HEK293 (cell line): ENCODE results near the gene PLLP.

Source experiments
- CTCF ChIA-PET: fragments of 350-600 bp; formaldehyde crosslinking; extraction: SDS; loops from one replicate; lab custom pipeline; 2021; ENCODE audit warnings: antibody characterized with exemption; lab: Yijun Ruan, JAX
- POLR2A ChIA-PET: fragments of 300-600 bp; formaldehyde crosslinking; extraction: SDS; loops from one replicate; lab custom pipeline; 2020; ENCODE audit warnings: antibody characterized with exemption, inconsistent platforms; lab: Yijun Ruan, JAX
- H3K27ac ChIP-seq: fragments of 200-500 bp; sonication (Bioruptor generic); 2 replicates; pipeline ENCODE4 v1.5.1; 2014; ENCODE audit warnings: low read depth, low read length, control low read depth, inconsistent platforms; ENCODE audit errors: extremely low read depth
- H3K36me3 ChIP-seq, 2 experiments: fragments of 200-500 bp in 1 of 2; sonication (Bioruptor generic) in 1 of 2; 1 replicate in 1 of 2; 2 replicates in 1 of 2; pipeline ENCODE4 v1.5.1; 2014 to 2017; ENCODE audit warnings: inconsistent platforms in 2 of 2, low read length in 2 of 2; ENCODE audit not compliant: control insufficient read depth in 2 of 2, insufficient read depth in 1 of 2
- H3K4me1 ChIP-seq: fragments of 200-500 bp; sonication (Bioruptor generic); 2 replicates; pipeline ENCODE4 v1.5.1; 2014; ENCODE audit warnings: mild to moderate bottlenecking, low read length, inconsistent platforms; ENCODE audit not compliant: control insufficient read depth, insufficient read depth
- H3K4me3 ChIP-seq: 2 replicates; pipeline ENCODE4 v1.5.1; 2011; ENCODE audit warnings: low read depth, mild to moderate bottlenecking, control low read depth, low read length, moderate library complexity
- H3K9me3 ChIP-seq: fragments of 200-500 bp; sonication (Bioruptor generic); 2 replicates; pipeline ENCODE4 v1.5.1; 2014; ENCODE audit warnings: low read depth, low read length, inconsistent platforms; ENCODE audit not compliant: control insufficient read depth, insufficient read depth
- GLI4 ChIP-seq: fragments of 450-650 bp; formaldehyde crosslinking; IDR thresholded peaks from 2 replicates; pipeline ENCODE4 v1.5.1; 2016; ENCODE audit warnings: missing biosample characterization, missing genetic modification characterization
- GLIS2 ChIP-seq: fragments of 450-650 bp; formaldehyde crosslinking; IDR thresholded peaks from 2 replicates; pipeline ENCODE4 v1.5.1; 2016; ENCODE audit warnings: missing biosample characterization, missing genetic modification characterization
- INSM2 ChIP-seq: fragments of 450-650 bp; formaldehyde crosslinking; IDR thresholded peaks from 2 replicates; pipeline ENCODE4 v1.5.1; 2016; ENCODE audit warnings: missing biosample characterization, missing genetic modification characterization
- KLF1 ChIP-seq: fragments of 450-650 bp; formaldehyde crosslinking; IDR thresholded peaks from 2 replicates; pipeline ENCODE4 v1.5.1; 2016; ENCODE audit warnings: missing biosample characterization, missing genetic modification characterization
- ZBTB11 ChIP-seq: fragments of 450-650 bp; formaldehyde crosslinking; conservative IDR thresholded peaks from 2 replicates; pipeline ENCODE4 v1.5.1; 2016; ENCODE audit warnings: low read depth, missing biosample characterization, missing genetic modification characterization
- ZBTB21 ChIP-seq: fragments of 450-650 bp; formaldehyde crosslinking; IDR thresholded peaks from 2 replicates; pipeline ENCODE4 v1.5.1; 2017; ENCODE audit warnings: missing biosample characterization, missing genetic modification characterization
- ZNF133 ChIP-seq: fragments of 450-650 bp; formaldehyde crosslinking; IDR thresholded peaks from 2 replicates; pipeline ENCODE4 v1.5.1; 2016; ENCODE audit warnings: missing biosample characterization, missing genetic modification characterization
- ZNF169 ChIP-seq: fragments of 450-650 bp; formaldehyde crosslinking; IDR thresholded peaks from 2 replicates; pipeline ENCODE4 v1.5.1; 2016; ENCODE audit warnings: missing biosample characterization, missing genetic modification characterization
- ZNF175 ChIP-seq: fragments of 450-650 bp; formaldehyde crosslinking; IDR thresholded peaks from 2 replicates; pipeline ENCODE4 v1.5.1; 2016; ENCODE audit warnings: missing biosample characterization, missing genetic modification characterization
- ZNF202 ChIP-seq: fragments of 450-650 bp; formaldehyde crosslinking; IDR thresholded peaks from 2 replicates; pipeline ENCODE4 v1.5.1; 2016; ENCODE audit warnings: missing biosample characterization, missing genetic modification characterization, borderline replicate concordance
- ZNF223 ChIP-seq: fragments of 450-650 bp; formaldehyde crosslinking; IDR thresholded peaks from 2 replicates; pipeline ENCODE4 v1.5.1; 2016; ENCODE audit warnings: missing biosample characterization, missing genetic modification characterization
- ZNF335 ChIP-seq: fragments of 450-650 bp; formaldehyde crosslinking; conservative IDR thresholded peaks from 2 replicates; pipeline ENCODE4 v1.5.1; 2016; ENCODE audit warnings: missing biosample characterization, missing genetic modification characterization
- ZNF37A ChIP-seq: fragments of 450-650 bp; IDR thresholded peaks from 2 replicates; pipeline ENCODE4 v1.5.1; 2018; ENCODE audit warnings: missing biosample characterization, missing genetic modification characterization
- ZNF416 ChIP-seq: fragments of 450-650 bp; formaldehyde crosslinking; IDR thresholded peaks from 2 replicates; pipeline ENCODE4 v1.5.1; 2016; ENCODE audit warnings: missing biosample characterization, missing genetic modification characterization
- ZNF423 ChIP-seq: fragments of 450-650 bp; formaldehyde crosslinking; IDR thresholded peaks from 2 replicates; pipeline ENCODE4 v1.5.1; 2016; ENCODE audit warnings: missing biosample characterization, missing genetic modification characterization
- ZNF529 ChIP-seq: fragments of 450-650 bp; formaldehyde crosslinking; IDR thresholded peaks from 2 replicates; pipeline ENCODE4 v1.5.1; 2017; ENCODE audit warnings: missing genetic modification characterization, missing biosample characterization; ENCODE audit not compliant: insufficient replicate concordance
- ZNF560 ChIP-seq: fragments of 450-650 bp; formaldehyde crosslinking; IDR thresholded peaks from 2 replicates; pipeline ENCODE4 v1.5.1; 2017; ENCODE audit warnings: missing biosample characterization, missing genetic modification characterization, borderline replicate concordance
- ZNF639 ChIP-seq: fragments of 450-650 bp; formaldehyde crosslinking; IDR thresholded peaks from 2 replicates; pipeline ENCODE4 v1.5.1; 2016; ENCODE audit warnings: missing biosample characterization, missing genetic modification characterization
- ZNF747 ChIP-seq: fragments of 450-650 bp; formaldehyde crosslinking; IDR thresholded peaks from 2 replicates; pipeline ENCODE4 v1.5.1; 2016; ENCODE audit warnings: missing biosample characterization, missing genetic modification characterization
- ZNF76 ChIP-seq: fragments of 450-650 bp; formaldehyde crosslinking; IDR thresholded peaks from 2 replicates; pipeline ENCODE4; 2016; ENCODE audit warnings: low read depth, missing biosample characterization, missing genetic modification characterization, borderline replicate concordance
- ZNF792 ChIP-seq: fragments of 450-650 bp; formaldehyde crosslinking; IDR thresholded peaks from 2 replicates; pipeline ENCODE4 v1.5.1; 2016; ENCODE audit warnings: missing biosample characterization, missing genetic modification characterization
- TF ChIP-seq, protein P1 (sequence below): fragments of 450-650 bp; formaldehyde crosslinking; IDR thresholded peaks from 2 replicates; pipeline ENCODE4 v1.5.1; 2016; ENCODE audit warnings: missing biosample characterization, missing genetic modification characterization
- TF ChIP-seq, protein P2 (sequence below): fragments of 450-650 bp; formaldehyde crosslinking; IDR thresholded peaks from 2 replicates; pipeline ENCODE4 v1.5.1; 2016; ENCODE audit warnings: missing biosample characterization, missing genetic modification characterization

Gene PLLP

DNA sequence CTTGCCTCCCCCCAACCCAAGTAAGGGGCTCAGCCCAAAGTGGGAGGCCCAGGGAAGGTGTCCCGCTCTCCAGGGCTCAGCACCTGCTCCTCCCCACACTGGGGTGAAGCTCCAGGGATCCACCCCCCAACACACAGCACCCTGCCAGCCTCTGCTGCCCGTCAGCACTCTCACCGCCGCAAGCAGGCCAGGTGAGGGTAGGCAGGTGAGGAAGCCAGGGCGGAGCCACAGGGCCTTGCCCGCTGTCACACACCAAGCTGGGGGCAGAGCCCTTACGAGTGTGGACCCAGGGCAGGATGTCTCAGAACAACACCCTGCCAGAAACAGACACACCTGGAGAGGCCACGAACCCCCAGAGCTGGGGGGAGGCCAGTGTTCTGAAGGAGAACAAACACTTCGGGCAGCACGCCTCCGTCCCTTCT is 19.5 kb downstream of the PLLP start:
- Histone ChIP-seq H3K4me1 (peaks cover 4% of the 10 kb centered on the region), H3K27ac (no peak overlapping the region), H3K9me3 (no peaks in the 10 kb centered on the region), H3K4me3 (no peak overlapping the region), H3K36me3 (no peaks in the 10 kb centered on the region)
- POLR2A ChIA-PET: interaction anchor here (1.0 kb wide), 1 partner anchor 14 kb away, joined by 3 read pairs; no protein-coding TSS in a partner anchor
- no peak for TF ChIP-seq ZNF37A (tag by site-specific recombination)
- TF ChIP-seq ZNF335 (tag by site-specific recombination): no peak
- no peak for TF ChIP-seq ZNF169 (tag by site-specific recombination)
- CTCF ChIA-PET: no interaction called here

DNA sequence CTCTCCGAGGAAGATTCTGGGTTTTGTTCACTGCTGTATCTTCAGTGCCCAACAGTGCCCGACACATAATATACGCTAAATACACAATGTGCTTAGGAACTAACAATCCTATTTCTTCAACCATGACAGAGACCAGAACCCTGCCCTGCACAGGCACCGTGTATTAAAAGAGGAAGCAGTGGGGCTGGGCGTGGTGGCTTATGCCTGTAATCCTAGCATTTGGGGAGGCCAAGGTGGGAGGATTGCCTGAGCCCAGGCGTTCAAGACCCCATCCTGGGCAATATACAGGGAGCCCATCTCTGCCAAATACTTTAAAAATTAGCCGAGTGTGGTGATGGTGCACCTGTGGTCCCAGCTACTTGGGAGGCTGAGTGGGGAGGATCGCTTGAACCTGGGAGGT is 20.1 kb downstream of the PLLP start:
- no peak overlapping the region for H3K27ac ChIP-seq
- no peaks in the 10 kb centered on the region for H3K9me3 ChIP-seq
- no peak for TF ChIP-seq ZNF416 (tag by site-specific recombination)
- no peak for TF ChIP-seq KLF1
- TF ChIP-seq ZNF529 (tag by site-specific recombination): no peak
- TF ChIP-seq ZNF639 (tag by site-specific recombination): no peak
- TF ChIP-seq ZNF223 (tag by site-specific recombination): no peak
- TF ChIP-seq ZNF175: no peak
- TF ChIP-seq, protein P1, sequence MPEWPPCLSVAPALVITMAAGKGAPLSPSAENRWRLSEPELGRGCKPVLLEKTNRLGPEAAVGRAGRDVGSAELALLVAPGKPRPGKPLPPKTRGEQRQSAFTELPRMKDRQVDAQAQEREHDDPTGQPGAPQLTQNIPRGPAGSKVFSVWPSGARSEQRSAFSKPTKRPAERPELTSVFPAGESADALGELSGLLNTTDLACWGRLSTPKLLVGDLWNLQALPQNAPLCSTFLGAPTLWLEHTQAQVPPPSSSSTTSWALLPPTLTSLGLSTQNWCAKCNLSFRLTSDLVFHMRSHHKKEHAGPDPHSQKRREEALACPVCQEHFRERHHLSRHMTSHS (tag by site-specific recombination): no peak
- TF ChIP-seq ZNF133 (tag by site-specific recombination): no peak
- TF ChIP-seq, protein P2, sequence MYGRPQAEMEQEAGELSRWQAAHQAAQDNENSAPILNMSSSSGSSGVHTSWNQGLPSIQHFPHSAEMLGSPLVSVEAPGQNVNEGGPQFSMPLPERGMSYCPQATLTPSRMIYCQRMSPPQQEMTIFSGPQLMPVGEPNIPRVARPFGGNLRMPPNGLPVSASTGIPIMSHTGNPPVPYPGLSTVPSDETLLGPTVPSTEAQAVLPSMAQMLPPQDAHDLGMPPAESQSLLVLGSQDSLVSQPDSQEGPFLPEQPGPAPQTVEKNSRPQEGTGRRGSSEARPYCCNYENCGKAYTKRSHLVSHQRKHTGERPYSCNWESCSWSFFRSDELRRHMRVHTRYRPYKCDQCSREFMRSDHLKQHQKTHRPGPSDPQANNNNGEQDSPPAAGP (tag by site-specific recombination): no peak
- TF ChIP-seq GLIS2 (tag by site-specific recombination): no peak
- no peak for TF ChIP-seq ZNF560 (tag by site-specific recombination)
- CTCF ChIA-PET: interaction anchor here (0.6 kb wide), 3 partner anchors 11 to 28 kb away, joined by 3 to 4 read pairs (median 3); no protein-coding TSS in a partner anchor
- H3K4me1 ChIP-seq: peaks cover 4% of the 10 kb centered on the region
- POLR2A ChIA-PET: no interaction called here
- no peaks in the 10 kb centered on the region for H3K36me3 ChIP-seq
- no peak overlapping the region for H3K4me3 ChIP-seq

DNA sequence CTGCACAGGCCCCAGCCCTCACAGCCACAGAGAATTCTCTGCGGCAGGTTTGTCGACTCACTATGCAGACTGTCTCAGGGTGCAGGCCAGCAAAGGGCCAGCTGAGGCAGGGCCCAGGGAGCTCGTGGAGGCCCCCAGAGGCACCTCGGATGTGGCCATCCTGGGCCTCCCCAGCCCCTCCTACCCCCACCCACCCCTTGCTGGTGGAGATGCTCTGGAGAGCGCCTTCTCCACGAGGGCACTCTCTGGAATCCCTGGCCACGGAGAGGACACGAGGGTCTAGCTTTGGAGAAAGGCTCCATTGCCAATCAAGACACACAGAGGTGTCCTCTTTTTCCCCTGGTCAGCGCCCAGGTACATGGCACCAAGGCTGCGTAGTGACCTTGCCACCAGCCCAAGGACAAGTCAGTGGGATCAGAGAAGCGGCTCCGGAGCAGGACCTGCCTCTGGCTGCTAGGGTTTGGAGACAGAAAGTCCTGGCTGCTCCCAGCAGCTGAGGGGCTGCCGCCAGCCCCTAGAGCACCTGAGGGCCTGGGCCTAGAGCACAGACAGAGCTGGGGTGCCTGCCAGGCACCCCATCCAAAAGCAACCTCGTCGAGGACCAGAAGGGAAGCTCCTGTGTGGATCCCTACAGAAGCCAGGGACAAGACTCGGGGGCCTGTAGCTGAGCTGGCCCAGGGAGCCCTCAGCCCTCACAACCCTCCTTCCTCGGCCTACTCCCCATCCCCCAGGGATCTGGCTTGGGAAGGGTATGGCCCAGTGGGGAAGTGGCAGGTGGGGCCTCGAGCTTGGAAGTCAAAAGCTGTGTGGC is 20.7 kb downstream of the PLLP start:
- peaks cover 4% of the 10 kb centered on the region for H3K4me1 ChIP-seq
- TF ChIP-seq ZNF792 (no peak), ZNF335 (tag by site-specific recombination) (no peak), ZNF202 (tag by site-specific recombination) (no peak), ZBTB21 (tag by site-specific recombination) (no peak), ZBTB11 (no peak), GLI4 (tag by site-specific recombination) (no peak), ZNF560 (tag by site-specific recombination) (no peak), ZNF423 (tag by site-specific recombination) (no peak), ZNF747 (tag by site-specific recombination) (no peak), ZNF76 (tag by site-specific recombination) (no peak), INSM2 (tag by site-specific recombination) (no peak)

More for the DNA sequence above, 20.7 kb downstream of the PLLP start:
- POLR2A ChIA-PET: interaction anchor here (1.1 to 1.6 kb wide), 2 partner anchors 12 to 13 kb away, joined by 3 to 4 read pairs; no protein-coding TSS in a partner anchor
- H3K9me3 ChIP-seq: no peaks in the 10 kb centered on the region
- H3K4me3 ChIP-seq: no peak overlapping the region
- no peaks in the 10 kb centered on the region for H3K36me3 ChIP-seq
- CTCF ChIA-PET: interaction anchor here (0.6 to 0.9 kb wide), 5 partner anchors 11 to 125 kb away, joined by 3 to 4 read pairs (median 3); no protein-coding TSS in a partner anchor
- no peak overlapping the region for H3K27ac ChIP-seq
